ENCODE measurements around the gene ITPRID1. TPM values are rescaled to one million over a fixed set of nuclear protein-coding genes. Genes with fewer than 3 reads are reported as not detected.
"Not testable (repeated sequence)": the region's sequence is repeated elsewhere in the genome, so short reads cannot be mapped to it uniquely, and the experiment has no call there.

ITPRID1 gene
- total and polyA plus RNA-seq, 2 donors (not counting 1 experiment from before 2014, with no cell fraction given): not detected

GRCh38 chr7:31465285-31465684, 48.6 kb upstream of the ITPRID1 start:
- intact Hi-C loops (cut with micrococcal nuclease): no loop called here
- H3K27ac ChIP-seq (ENCODE audit: low read length in 2 of 2): no peak overlapping the region
- CTCF ChIA-PET: no interaction called here

GRCh38 chr7:31466036-31466435, 47.9 kb upstream of the ITPRID1 start:
- ATAC-seq (ENCODE audit: low read depth) (no peak), DNase-seq (no peak)
- intact Hi-C loops (cut with micrococcal nuclease): no loop called here
- no peak overlapping the region for H3K4me2 ChIP-seq (replicated peaks; ENCODE audit: low read depth, low read length, poor library complexity, severe bottlenecking)
- TF ChIP-seq EZH2 (IDR thresholded peaks at IDR 0.05; ENCODE audit: borderline replicate concordance, insufficient read depth, low read depth, low read length, poor library complexity, severe bottlenecking) (no peak), CTCF (IDR thresholded peaks at IDR 0.05) (no peak)
- Mint-ChIP-seq H3K27ac (no peak overlapping the region), H3K9me3 (ENCODE audit: insufficient read depth) (no peaks in the 10 kb centered on the region), H3K4me3 (no peak overlapping the region), H3K4me1 (no peaks in the 10 kb centered on the region), H3K27me3 (peaks cover 11% of the 10 kb centered on the region)
- H3K9me3 ChIP-seq (ENCODE audit: control extremely low read depth in 1 of 3, control insufficient read depth in 2 of 3, insufficient read depth in 1 of 3, low read length in 2 of 3): no peaks in the 10 kb centered on the region
- H2AFZ ChIP-seq (ENCODE audit: insufficient read depth, low read depth, low read length, poor library complexity, severe bottlenecking): no peak overlapping the region
- H3K9ac ChIP-seq (ENCODE audit: low read length): no peak overlapping the region
- ChIA-PET POLR2A (no interaction called here), CTCF (no interaction called here)
- no peaks in the 10 kb centered on the region for H3K79me2 ChIP-seq (ENCODE audit: control insufficient read depth, insufficient read depth, low read length)
- no peak overlapping the region for H3K4me3 ChIP-seq (ENCODE audit: control extremely low read depth in 1 of 5, extremely low read depth in 1 of 5, insufficient read depth in 1 of 5, low read depth in 2 of 5, low read length in 4 of 5)
- no peaks in the 10 kb centered on the region for H3K4me1 ChIP-seq (ENCODE audit: control insufficient read depth in 2 of 2, insufficient read depth in 2 of 2, low read length in 2 of 2)
- no CpG with 5 or more reads among the region's 1 CpG for WGBS (ENCODE audit: insufficient coverage)
- no peaks in the 10 kb centered on the region for H4K20me1 ChIP-seq (ENCODE audit: control insufficient read depth, insufficient read depth, low read length, poor library complexity, severe bottlenecking)
- no peak overlapping the region for H3K27ac ChIP-seq (ENCODE audit: low read length in 2 of 2)
- H3K36me3 ChIP-seq (replicated peaks in 1 of 2; ENCODE audit: control extremely low read depth in 1 of 2, control insufficient read depth in 1 of 2, extremely low read depth in 1 of 2, insufficient read depth in 2 of 2, low read length in 1 of 2): no peaks in the 10 kb centered on the region
- no peaks in the 10 kb centered on the region for H3K27me3 ChIP-seq (replicated peaks in 1 of 4; ENCODE audit: control extremely low read depth in 1 of 4, control insufficient read depth in 3 of 4, insufficient read depth in 4 of 4, low read length in 3 of 4)

More at GRCh38 chr7:31465285-31465684, 48.6 kb upstream of the ITPRID1 start:
- no peak for TF ChIP-seq EZH2 (IDR thresholded peaks at IDR 0.05; ENCODE audit: borderline replicate concordance, insufficient read depth, low read depth, low read length, poor library complexity, severe bottlenecking)
- no peak for TF ChIP-seq CTCF (IDR thresholded peaks at IDR 0.05)
- no peak overlapping the region for H3K4me3 ChIP-seq (ENCODE audit: control extremely low read depth in 1 of 5, extremely low read depth in 1 of 5, insufficient read depth in 1 of 5, low read depth in 2 of 5, low read length in 4 of 5)
- Mint-ChIP-seq H3K4me3 (no peak overlapping the region), H3K9me3 (ENCODE audit: insufficient read depth) (no peaks in the 10 kb centered on the region), H3K27ac (no peak overlapping the region), H3K27me3 (peaks cover 11% of the 10 kb centered on the region), H3K4me1 (no peaks in the 10 kb centered on the region)
- no peaks in the 10 kb centered on the region for H3K79me2 ChIP-seq (ENCODE audit: control insufficient read depth, insufficient read depth, low read length)
- no peak overlapping the region for H3K9ac ChIP-seq (ENCODE audit: low read length)
- no peak overlapping the region for H3K4me2 ChIP-seq (replicated peaks; ENCODE audit: low read depth, low read length, poor library complexity, severe bottlenecking)
- DNase-seq (no peak), ATAC-seq (ENCODE audit: low read depth) (no peak)
- no peaks in the 10 kb centered on the region for H3K9me3 ChIP-seq (ENCODE audit: control extremely low read depth in 1 of 3, control insufficient read depth in 2 of 3, insufficient read depth in 1 of 3, low read length in 2 of 3)
- H3K4me1 ChIP-seq (ENCODE audit: control insufficient read depth in 2 of 2, insufficient read depth in 2 of 2, low read length in 2 of 2): no peaks in the 10 kb centered on the region
- H3K36me3 ChIP-seq (replicated peaks in 1 of 2; ENCODE audit: control extremely low read depth in 1 of 2, control insufficient read depth in 1 of 2, extremely low read depth in 1 of 2, insufficient read depth in 2 of 2, low read length in 1 of 2): no peaks in the 10 kb centered on the region
- no peaks in the 10 kb centered on the region for H3K27me3 ChIP-seq (replicated peaks in 1 of 4; ENCODE audit: control extremely low read depth in 1 of 4, control insufficient read depth in 3 of 4, insufficient read depth in 4 of 4, low read length in 3 of 4)
- 21% methylated on average over 3 of the region's 3 CpGs for WGBS (ENCODE audit: insufficient coverage)
- H4K20me1 ChIP-seq (ENCODE audit: control insufficient read depth, insufficient read depth, low read length, poor library complexity, severe bottlenecking): no peaks in the 10 kb centered on the region
- POLR2A ChIA-PET: no interaction called here
- H2AFZ ChIP-seq (ENCODE audit: insufficient read depth, low read depth, low read length, poor library complexity, severe bottlenecking): no peak overlapping the region

- ATAC-seq (ENCODE audit: low read depth); H3K4me2 ChIP-seq (replicated peaks; ENCODE audit: low read depth, low read length, poor library complexity, severe bottlenecking); H3K27me3 Mint-ChIP-seq; H3K9ac ChIP-seq (ENCODE audit: low read length); intact Hi-C loops (cut with micrococcal nuclease); DNase-seq; POLR2A ChIA-PET; H3K4me1 Mint-ChIP-seq; H3K9me3 Mint-ChIP-seq (ENCODE audit: insufficient read depth); CTCF ChIA-PET; H3K27me3 ChIP-seq (replicated peaks in 1 of 4; ENCODE audit: control extremely low read depth in 1 of 4, control insufficient read depth in 3 of 4, insufficient read depth in 4 of 4, low read length in 3 of 4); H3K27ac ChIP-seq (ENCODE audit: low read length in 2 of 2); H3K9me3 ChIP-seq (ENCODE audit: control extremely low read depth in 1 of 3, control insufficient read depth in 2 of 3, insufficient read depth in 1 of 3, low read length in 2 of 3); H2AFZ ChIP-seq (ENCODE audit: insufficient read depth, low read depth, low read length, poor library complexity, severe bottlenecking); H4K20me1 ChIP-seq (ENCODE audit: control insufficient read depth, insufficient read depth, low read length, poor library complexity, severe bottlenecking); H3K79me2 ChIP-seq (ENCODE audit: control insufficient read depth, insufficient read depth, low read length); H3K36me3 ChIP-seq (replicated peaks in 1 of 2; ENCODE audit: control extremely low read depth in 1 of 2, control insufficient read depth in 1 of 2, extremely low read depth in 1 of 2, insufficient read depth in 2 of 2, low read length in 1 of 2); H3K4me3 Mint-ChIP-seq; H3K4me3 ChIP-seq (ENCODE audit: control extremely low read depth in 1 of 5, extremely low read depth in 1 of 5, insufficient read depth in 1 of 5, low read depth in 2 of 5, low read length in 4 of 5); H3K27ac Mint-ChIP-seq; H3K4me1 ChIP-seq (ENCODE audit: control insufficient read depth in 2 of 2, insufficient read depth in 2 of 2, low read length in 2 of 2): not testable (repeated sequence)
- 71% methylated on average over 7 of the region's 8 CpGs for WGBS (ENCODE audit: insufficient coverage)
Measured at GRCh38 chr7:31470883-31471282, 43.0 kb upstream of the ITPRID1 start.

Data from B cell (primary cell).